Measurements from ENCODE around the gene PDCD6IP. TPM values are rescaled to one million over a fixed set of nuclear protein-coding genes. Genes with fewer than 3 reads are reported as not detected.

Gene PDCD6IP
- polyA plus RNA-seq, 1 experiment: 164 TPM

DNA sequence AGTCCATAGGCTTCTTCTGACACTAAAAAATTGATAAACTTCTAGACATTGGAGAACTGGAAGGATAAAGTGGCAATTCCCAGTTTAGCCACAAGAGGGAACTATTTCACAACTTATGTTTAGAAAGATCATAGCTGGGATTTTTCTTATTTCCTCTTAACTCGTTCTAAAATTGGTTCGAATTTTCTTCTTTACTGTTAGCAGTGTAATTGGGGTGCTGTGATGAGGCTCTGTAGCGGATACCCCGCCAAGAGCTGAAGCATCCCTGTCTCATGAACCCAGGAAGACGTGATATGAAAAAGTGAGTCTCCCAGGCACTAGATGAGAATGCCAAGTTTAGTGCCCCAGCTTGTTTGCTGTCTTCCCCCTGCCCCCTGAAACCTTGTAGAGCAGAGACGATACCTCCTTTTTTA is 85.1 kb downstream of the PDCD6IP start:
- H3K36me3 ChIP-seq (ENCODE audit: control insufficient read depth, insufficient read depth, low read length): no peaks in the 10 kb centered on the region
- ChIA-PET CTCF (interaction anchor here (0.6 to 10.5 kb wide), 28 partner anchors 9 to 895 kb away, joined by 3 to 105 read pairs (median 4); no protein-coding TSS in a partner anchor), POLR2A (interaction anchor here (0.6 kb wide), 1 partner anchor 10 kb away, joined by 4 read pairs; no protein-coding TSS in a partner anchor)
- TF ChIP-seq CTCF (IDR thresholded peaks at IDR 0.05; ENCODE audit: insufficient read depth, low read depth, low read length): peak; percentile 68
- DNase-seq (ENCODE audit: low read depth): no peak
- no peak overlapping the region for H3K4me3 ChIP-seq (ENCODE audit: low read depth, low read length)
- H3K27me3 ChIP-seq (ENCODE audit: control insufficient read depth, insufficient read depth, low read length): peaks cover 1% of the 10 kb centered on the region; the same call in 1 of the 2 replicates

DNA sequence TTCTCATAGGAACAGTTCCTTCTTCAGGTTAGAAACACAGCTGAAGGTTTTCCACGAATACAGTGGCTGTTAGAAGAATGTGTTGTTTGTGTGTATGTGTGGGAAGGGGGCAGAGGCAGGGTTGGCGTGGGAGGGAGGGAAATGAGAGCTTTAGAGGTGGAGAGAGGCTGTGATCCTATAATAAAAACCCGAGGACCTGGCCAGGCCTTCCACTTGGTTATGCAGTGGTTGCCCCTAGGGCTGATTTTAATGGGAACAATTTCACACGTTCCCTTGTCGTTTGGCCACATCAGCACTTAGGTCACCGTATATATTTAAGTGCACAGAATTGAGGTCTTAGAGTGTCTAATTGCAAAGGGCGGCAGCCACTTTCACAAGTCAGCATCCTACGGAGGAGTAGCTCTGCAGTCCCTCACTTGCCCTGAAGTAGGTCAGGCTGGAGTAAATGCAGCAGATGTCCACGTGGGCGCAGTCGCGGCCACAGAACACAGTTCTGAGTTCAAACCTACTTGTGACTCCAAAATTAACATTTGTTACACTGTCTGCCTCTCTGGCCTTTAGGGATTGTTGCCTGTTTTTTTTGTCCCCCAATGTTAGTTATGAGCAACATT is 85.6 kb downstream of the PDCD6IP start:
- no peak overlapping the region for H3K4me3 ChIP-seq (ENCODE audit: low read depth, low read length)
- DNase-seq (ENCODE audit: low read depth): no peak
- POLR2A ChIA-PET: interaction anchor here (0.6 kb wide), 1 partner anchor 9 kb away, joined by 4 read pairs; no protein-coding TSS in a partner anchor
- no peaks in the 10 kb centered on the region for H3K36me3 ChIP-seq (ENCODE audit: control insufficient read depth, insufficient read depth, low read length)
- H3K27me3 ChIP-seq (ENCODE audit: control insufficient read depth, insufficient read depth, low read length): peaks cover 1% of the 10 kb centered on the region; the same call in 1 of the 2 replicates
- CTCF ChIA-PET: interaction anchor here (0.5 to 10.5 kb wide), 28 partner anchors 10 to 895 kb away, joined by 3 to 105 read pairs (median 4); no protein-coding TSS in a partner anchor
- TF ChIP-seq CTCF (IDR thresholded peaks at IDR 0.05; ENCODE audit: insufficient read depth, low read depth, low read length): peak; percentile 60

- Histone ChIP-seq H3K27me3 (ENCODE audit: control insufficient read depth, insufficient read depth, low read length) (peaks cover 1% of the 10 kb centered on the region; the same call in 1 of the 2 replicates), H3K36me3 (ENCODE audit: control insufficient read depth, insufficient read depth, low read length) (no peaks in the 10 kb centered on the region), H3K4me3 (ENCODE audit: low read depth, low read length) (no peak overlapping the region)
- ChIA-PET POLR2A (no interaction called here), CTCF (interaction anchor here (0.5 to 10.5 kb wide), 9 partner anchors 13 to 894 kb away, joined by 3 to 105 read pairs (median 5); no protein-coding TSS in a partner anchor)
- no peak for TF ChIP-seq CTCF (IDR thresholded peaks at IDR 0.05; ENCODE audit: insufficient read depth, low read depth, low read length)
- no peak for DNase-seq (ENCODE audit: low read depth)
Measured at GRCh38 chr3:33884701-33885100, 86.3 kb downstream of the PDCD6IP start.

- H3K27me3 ChIP-seq (ENCODE audit: control insufficient read depth, insufficient read depth, low read length): peaks cover 1% of the 10 kb centered on the region; the same call in 1 of the 2 replicates
- ChIA-PET POLR2A (no interaction called here), CTCF (interaction anchor here (10.5 kb wide), 1 partner anchor 800 kb away, joined by 105 read pairs; no protein-coding TSS in a partner anchor)
- no peak overlapping the region for H3K4me3 ChIP-seq (ENCODE audit: low read depth, low read length)
- H3K36me3 ChIP-seq (ENCODE audit: control insufficient read depth, insufficient read depth, low read length): no peaks in the 10 kb centered on the region
- TF ChIP-seq CTCF (IDR thresholded peaks at IDR 0.05; ENCODE audit: insufficient read depth, low read depth, low read length): no peak
- no peak for DNase-seq (ENCODE audit: low read depth)
Measured at GRCh38 chr3:33885496-33885895, 87.1 kb downstream of the PDCD6IP start.

- no peak for TF ChIP-seq CTCF (IDR thresholded peaks at IDR 0.05; ENCODE audit: insufficient read depth, low read depth, low read length)
- DNase-seq (ENCODE audit: low read depth): no peak
- H3K36me3 ChIP-seq (ENCODE audit: control insufficient read depth, insufficient read depth, low read length): no peaks in the 10 kb centered on the region
- H3K4me3 ChIP-seq (ENCODE audit: low read depth, low read length): no peak overlapping the region
- peaks cover 1% of the 10 kb centered on the region; the same call in 1 of the 2 replicates for H3K27me3 ChIP-seq (ENCODE audit: control insufficient read depth, insufficient read depth, low read length)
- POLR2A ChIA-PET: no interaction called here
- CTCF ChIA-PET: interaction anchor here (0.8 to 10.5 kb wide), 2 partner anchors 799 to 815 kb away, joined by 3 to 105 read pairs; no protein-coding TSS in a partner anchor
Measured at GRCh38 chr3:33886015-33886414, 87.6 kb downstream of the PDCD6IP start.
